Naive thymus-derived CD8-positive, alpha-beta T cell (primary cell): ENCODE measurements around the gene CHCHD1. TPM values are rescaled to one million over a fixed set of nuclear protein-coding genes. Genes with fewer than 3 reads are reported as not detected.

Experiments
- ATAC-seq, 2 donors: fragments of 150-1000 bp; cut with Tn5 transposase in 1 of 2; sonication (Bioruptor Pico), chemical (Tn5 transposase) in 1 of 2; 1 replicate in 1 of 2; 2 replicates in 1 of 2; pipeline ENCODE4 v1.10.0; 2021; ENCODE audit warnings: mild to moderate bottlenecking in 2 of 2, moderate library complexity in 2 of 2
- POLR2A ChIA-PET: fragments of 350-600 bp; sonication (Branson Sonifier 250); formaldehyde crosslinking; loops from one replicate; lab custom pipeline; 2021; ENCODE audit warnings: antibody characterized with exemption; lab: Charles Lee
- DNase-seq, 10 donors: peaks; one replicate each; pipeline versions ENCODE4 v3.0.0 to v3.0.0-alpha.2; 2020 to 2022
- H3K27ac Mint-ChIP-seq, 10 donors: one replicate each; pipeline ENCODE4 v1.8.0; 2020 to 2022; ENCODE audit warnings: mild to moderate bottlenecking in 10 of 10, mixed read lengths in 10 of 10, moderate library complexity in 4 of 10, inconsistent platforms in 1 of 10
- H3K27me3 Mint-ChIP-seq, 5 donors: one replicate each; pipeline ENCODE4 v1.8.0; 2021 to 2022; ENCODE audit warnings: mixed read lengths in 5 of 5
- H3K36me3 Mint-ChIP-seq, 3 donors: one replicate each; pipeline ENCODE4 v1.8.0; 2020 to 2022; ENCODE audit warnings: mixed read lengths in 3 of 3, mild to moderate bottlenecking in 2 of 3, inconsistent platforms in 1 of 3
- H3K4me1 Mint-ChIP-seq, 4 donors: one replicate each; pipeline ENCODE4 v1.8.0; 2021 to 2022; ENCODE audit warnings: mixed read lengths in 4 of 4
- H3K4me3 Mint-ChIP-seq, 10 donors: one replicate each; pipeline ENCODE4 v1.8.0; 2020 to 2022; ENCODE audit warnings: mild to moderate bottlenecking in 10 of 10, mixed read lengths in 10 of 10, moderate library complexity in 6 of 10, inconsistent platforms in 1 of 10
- H3K9me3 Mint-ChIP-seq, 9 donors: one replicate each; pipeline ENCODE4 v1.8.0; 2020 to 2022; ENCODE audit warnings: mixed read lengths in 9 of 9, mild to moderate bottlenecking in 3 of 9, inconsistent platforms in 1 of 9, moderate library complexity in 1 of 9
- polyA plus RNA-seq, 3 donors: library from polyadenylated mRNA; unstranded; fragments of 300-500 nt; fragmentation: Illumina TruSeq; gene quantifications; one replicate each; pipeline ENCODE4 v1.2.3, GENCODE V29; 2021
- total RNA-seq, 8 experiments: library from RNA in 2 of 8; stranded (reverse) in 2 of 8; gene quantifications; one replicate each; pipeline ENCODE4 v1.2.3 and lab custom pipeline; 2021 to 2026

CHCHD1 gene
- total and polyA plus RNA-seq, 5 experiments from 2014 or later = 19.9 to 44.6 (median 32.2) TPM

GRCh38 chr10:73814896-73815718, 33.3 kb downstream of the CHCHD1 start:
- Mint-ChIP-seq H3K27me3 (no peaks in the 10 kb centered on the region), H3K9me3 (peaks cover 0 to 2% (median 0%) of the 10 kb centered on the region in 9 donors), H3K4me3 (no peak overlapping the region), H3K27ac (peak overlapping the region in 3 of 10 donors; percentile 40 to 82 (median 65)), H3K36me3 (peaks cover 0 to 39% (median 7%) of the 10 kb centered on the region in 3 donors), H3K4me1 (peaks cover 4 to 13% (median 9%) of the 10 kb centered on the region in 4 donors)
- ATAC-seq (no peak), DNase-seq (no peak)
- POLR2A ChIA-PET = interaction anchor here (1.2 kb wide), 1 partner anchor 65 kb away, joined by 3 read pairs; no protein-coding TSS in a partner anchor

DNA sequence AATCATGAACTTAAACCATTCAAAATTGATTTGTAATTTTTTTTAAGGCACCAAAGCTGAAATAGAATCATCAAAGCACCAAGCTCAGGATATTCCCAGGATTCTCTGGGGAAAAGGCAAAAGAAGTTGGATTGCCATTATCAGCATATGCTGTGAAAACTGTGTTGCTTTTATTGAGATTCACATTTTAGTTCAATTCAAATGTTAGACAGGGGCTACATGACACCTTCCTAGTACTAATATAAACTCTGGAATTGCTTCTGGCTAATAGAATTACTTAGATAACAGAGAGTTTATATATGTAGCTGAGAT, 33.8 kb downstream of the CHCHD1 start:
- ATAC-seq = no peak
- Mint-ChIP-seq H3K36me3 (peaks cover 0 to 41% (median 7%) of the 10 kb centered on the region in 3 donors), H3K27me3 (no peaks in the 10 kb centered on the region), H3K27ac (peak overlapping the region in 4 of 10 donors; percentile 10 to 53 (median 23)), H3K9me3 (peaks cover 0 to 2% (median 0%) of the 10 kb centered on the region in 9 donors), H3K4me1 (peaks cover 1 to 8% (median 3%) of the 10 kb centered on the region in 4 donors), H3K4me3 (no peak overlapping the region)
- POLR2A ChIA-PET = interaction anchor here (1.2 kb wide), 1 partner anchor 64 kb away, joined by 3 read pairs; no protein-coding TSS in a partner anchor
- DNase-seq = no peak

DNA sequence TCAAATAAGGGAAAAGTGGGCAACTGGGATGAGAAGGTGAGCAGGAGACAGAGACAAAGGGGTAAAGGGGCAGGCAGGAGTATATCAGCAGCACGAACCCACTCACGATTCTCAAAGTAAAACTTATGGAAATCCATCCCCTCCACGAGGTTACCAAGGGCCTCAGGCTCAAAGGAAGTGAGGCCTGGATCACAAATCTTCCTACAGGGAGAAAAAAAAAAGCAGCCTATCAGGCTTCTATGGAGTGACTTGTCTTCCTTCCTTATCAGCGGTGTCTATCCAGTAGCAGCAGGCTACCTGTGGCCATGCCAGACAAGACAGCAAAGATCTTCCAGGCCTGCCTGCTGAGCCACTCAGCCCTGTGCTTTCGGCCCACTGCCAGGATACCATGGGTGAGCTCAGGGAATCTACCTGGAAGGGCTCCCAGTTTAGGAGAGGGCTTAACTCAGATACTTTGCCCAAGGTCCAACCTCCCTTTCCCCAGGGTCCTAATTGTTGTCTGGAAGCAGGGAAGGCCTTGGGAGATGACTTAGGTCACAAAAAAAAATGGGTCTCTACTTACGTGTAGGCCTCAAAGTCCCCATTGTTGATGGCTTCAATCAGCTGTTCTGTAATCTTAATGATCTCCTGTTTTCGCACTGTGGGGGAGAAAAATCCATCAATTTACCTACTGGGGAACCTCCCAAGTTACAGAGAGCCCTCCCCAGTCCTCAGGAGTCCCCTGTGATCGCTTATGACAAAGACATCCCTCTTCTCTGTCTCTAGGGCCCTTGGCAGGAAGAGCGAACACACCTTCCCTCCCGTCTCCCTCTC, 35.3 kb downstream of the CHCHD1 start:
- peaks cover 0 to 48% (median 7%) of the 10 kb centered on the region in 3 donors for H3K36me3 Mint-ChIP-seq
- H3K27me3 Mint-ChIP-seq = no peaks in the 10 kb centered on the region
- H3K4me1 Mint-ChIP-seq = peaks cover 3 to 9% (median 4%) of the 10 kb centered on the region in 4 donors
- peaks cover 0 to 2% (median 0%) of the 10 kb centered on the region in 9 donors for H3K9me3 Mint-ChIP-seq
- peak overlapping the region in 8 of 10 donors; percentile 3 to 84 (median 58) for H3K27ac Mint-ChIP-seq
- POLR2A ChIA-PET = no interaction called here
- H3K4me3 Mint-ChIP-seq = no peak overlapping the region
- ATAC-seq (no peak), DNase-seq (peak in 1 of 10 donors; percentile 35)

- DNase-seq (peak in 1 of 10 donors; percentile 55), ATAC-seq (no peak)
- peaks cover 0 to 54% (median 7%) of the 10 kb centered on the region in 3 donors for H3K36me3 Mint-ChIP-seq
- peak overlapping the region in 6 of 10 donors; percentile 12 to 84 (median 58) for H3K27ac Mint-ChIP-seq
- H3K4me3 Mint-ChIP-seq = no peak overlapping the region
- POLR2A ChIA-PET = interaction anchor here (1.4 kb wide), 1 partner anchor 10 kb away, joined by 3 read pairs; no protein-coding TSS in a partner anchor
- peaks cover 0 to 7% (median 2%) of the 10 kb centered on the region in 4 donors for H3K4me1 Mint-ChIP-seq
- H3K27me3 Mint-ChIP-seq = no peaks in the 10 kb centered on the region
- H3K9me3 Mint-ChIP-seq = peaks cover 0 to 2% (median 0%) of the 10 kb centered on the region in 9 donors
These were observed 36.0 kb downstream of the CHCHD1 start for GRCh38 chr10:73817826-73818225.

GRCh38 chr10:73818402-73818801, 36.6 kb downstream of the CHCHD1 start:
- Mint-ChIP-seq H3K9me3 (peaks cover 0 to 2% (median 0%) of the 10 kb centered on the region in 9 donors), H3K4me1 (peaks cover 0 to 3% (median 2%) of the 10 kb centered on the region in 4 donors), H3K4me3 (no peak overlapping the region), H3K27ac (peak overlapping the region in 2 of 10 donors; percentile 65 to 69), H3K27me3 (no peaks in the 10 kb centered on the region), H3K36me3 (peaks cover 0 to 56% (median 5%) of the 10 kb centered on the region in 3 donors)
- POLR2A ChIA-PET = interaction anchor here (1.0 to 1.4 kb wide), 2 partner anchors 9 to 37 kb away, joined by 3 read pairs; partner anchors contain the start of gene CHCHD1
- ATAC-seq (no peak), DNase-seq (peak in 1 of 10 donors; percentile 23)

DNA sequence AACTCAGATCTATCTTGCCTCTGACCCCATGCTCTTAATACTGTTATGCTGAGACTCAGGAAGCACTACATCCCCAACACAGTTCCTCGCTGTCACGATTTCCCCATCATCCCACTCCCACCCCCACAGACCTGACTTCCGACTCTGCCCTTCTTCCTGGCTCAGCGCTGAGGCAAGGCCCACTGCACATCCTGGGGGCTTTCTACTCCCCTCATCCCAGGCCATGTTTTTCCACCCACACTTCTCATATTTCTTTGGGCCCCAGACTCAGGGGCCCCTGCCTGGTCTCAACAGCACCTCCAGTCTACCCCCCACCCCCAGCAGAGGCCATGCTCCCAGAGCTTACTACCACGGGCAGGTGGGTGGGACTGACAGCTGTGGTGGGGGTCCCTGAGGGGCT, 37.2 kb downstream of the CHCHD1 start:
- H3K27me3 Mint-ChIP-seq = no peaks in the 10 kb centered on the region
- H3K4me1 Mint-ChIP-seq = peaks cover 0 to 3% (median 2%) of the 10 kb centered on the region in 4 donors
- peak overlapping the region in 1 of 10 donors; percentile 33 for H3K4me3 Mint-ChIP-seq
- H3K27ac Mint-ChIP-seq = peak overlapping the region in 4 of 10 donors; percentile 15 to 48 (median 34)
- peak in 1 of 10 donors; percentile 37 for DNase-seq
- H3K9me3 Mint-ChIP-seq = no peaks in the 10 kb centered on the region
- ATAC-seq = no peak
- POLR2A ChIA-PET = interaction anchor here (1.0 to 1.4 kb wide), 2 partner anchors 8 to 37 kb away, joined by 3 read pairs; partner anchors contain the start of gene CHCHD1
- H3K36me3 Mint-ChIP-seq = peaks cover 0 to 59% (median 3%) of the 10 kb centered on the region in 3 donors

DNA sequence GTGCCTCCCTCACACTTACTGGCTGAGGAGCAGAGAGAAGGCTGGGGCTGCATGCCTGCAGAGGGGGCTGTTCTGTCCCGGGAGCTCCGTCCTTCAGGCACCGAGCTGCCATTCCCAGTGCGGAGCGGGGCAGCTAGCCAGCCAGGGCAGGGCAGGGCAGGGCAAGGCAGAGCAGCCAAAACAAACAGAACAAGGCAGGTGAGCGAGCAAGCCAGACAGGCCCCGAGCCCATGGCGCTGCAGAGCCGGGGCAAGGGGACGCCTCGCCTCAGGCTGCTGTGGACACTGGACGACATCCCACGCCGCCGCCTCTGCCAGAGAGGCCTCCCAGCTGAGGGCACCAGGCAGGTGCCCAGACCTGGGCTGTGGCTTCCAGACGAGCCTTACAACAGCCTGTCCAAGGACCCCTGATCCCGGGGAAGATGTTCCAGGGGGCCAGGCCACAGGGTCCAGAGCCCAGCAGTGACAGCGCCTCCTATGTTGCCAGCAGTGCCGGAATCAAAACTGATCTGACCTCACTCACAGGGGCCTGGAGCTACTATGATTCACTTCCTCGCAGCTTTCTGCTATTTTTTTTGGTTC, 37.8 kb downstream of the CHCHD1 start:
- Mint-ChIP-seq H3K27ac (peak overlapping the region in 3 of 10 donors; percentile 15 to 48 (median 27)), H3K9me3 (no peaks in the 10 kb centered on the region), H3K27me3 (no peaks in the 10 kb centered on the region), H3K36me3 (peaks cover 0 to 63% (median 3%) of the 10 kb centered on the region in 3 donors), H3K4me1 (peaks cover 0 to 3% (median 2%) of the 10 kb centered on the region in 4 donors), H3K4me3 (no peak overlapping the region)
- POLR2A ChIA-PET = no interaction called here
- DNase-seq (peak in 1 of 10 donors; percentile 51), ATAC-seq (no peak)

DNA sequence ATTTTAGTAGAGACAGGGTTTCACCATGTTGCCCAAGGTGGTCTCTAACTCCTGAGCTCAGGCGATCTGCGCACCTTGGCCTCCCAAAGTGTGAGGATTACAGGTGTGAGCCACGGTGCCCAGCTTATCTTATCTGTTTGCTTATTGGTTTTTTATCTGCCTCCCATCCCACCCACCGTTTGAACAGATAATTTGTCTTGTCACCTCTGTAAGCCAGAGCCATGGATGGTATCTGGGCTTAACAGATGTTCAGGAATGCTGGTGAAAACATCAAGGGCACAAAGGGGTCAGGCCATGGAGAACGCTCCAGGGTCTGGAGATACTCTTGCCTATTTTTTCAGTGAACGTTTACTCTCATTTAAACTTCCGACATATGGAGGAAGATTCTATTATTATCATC, 41.5 kb downstream of the CHCHD1 start:
- POLR2A ChIA-PET = no interaction called here
- no peak for ATAC-seq
- Mint-ChIP-seq H3K27ac (peak overlapping the region in 1 of 10 donors; percentile 29), H3K4me3 (no peak overlapping the region), H3K27me3 (no peaks in the 10 kb centered on the region), H3K36me3 (peaks cover 0 to 57% (median 5%) of the 10 kb centered on the region in 3 donors), H3K9me3 (no peaks in the 10 kb centered on the region), H3K4me1 (peaks cover 0 to 4% (median 2%) of the 10 kb centered on the region in 4 donors)
- DNase-seq = peak in 1 of 10 donors; percentile 27

DNA sequence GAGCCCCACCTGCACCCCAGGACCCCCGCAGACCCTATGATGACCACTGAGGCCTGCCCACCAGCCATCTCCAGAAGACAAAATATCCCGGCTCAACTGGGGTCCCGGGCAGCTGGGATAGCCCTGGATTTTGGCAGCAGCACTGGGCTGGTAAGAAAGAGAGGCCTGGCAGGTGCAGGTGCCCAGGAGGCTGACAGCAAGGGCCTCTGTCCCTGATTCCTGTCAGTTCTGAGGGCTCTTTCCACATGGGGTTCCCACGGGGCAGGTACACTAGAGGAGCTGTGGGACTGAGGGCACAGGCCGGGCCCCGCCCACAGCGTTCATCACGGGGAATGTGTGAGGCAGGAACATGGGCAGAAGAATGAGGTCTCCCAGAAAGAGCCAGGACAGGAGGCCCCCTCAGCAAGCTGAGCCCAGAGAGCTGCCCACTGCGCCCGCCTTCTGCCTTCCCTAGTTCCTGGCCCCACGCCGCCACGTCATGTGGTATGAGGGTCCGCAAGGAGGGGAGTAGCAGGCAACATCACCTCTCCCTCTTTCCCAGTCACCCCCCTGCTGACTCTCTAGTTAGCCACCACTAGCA, 42.4 kb downstream of the CHCHD1 start:
- POLR2A ChIA-PET = no interaction called here
- ATAC-seq = no peak
- peaks cover 0 to 61% (median 5%) of the 10 kb centered on the region in 3 donors for H3K36me3 Mint-ChIP-seq
- H3K4me3 Mint-ChIP-seq = no peak overlapping the region
- H3K27me3 Mint-ChIP-seq = no peaks in the 10 kb centered on the region
- DNase-seq = peak in 1 of 10 donors; percentile 56
- peaks cover 0 to 4% (median 2%) of the 10 kb centered on the region in 4 donors for H3K4me1 Mint-ChIP-seq
- peak overlapping the region in 5 of 10 donors; percentile 15 to 74 (median 60) for H3K27ac Mint-ChIP-seq
- H3K9me3 Mint-ChIP-seq = no peaks in the 10 kb centered on the region

- Mint-ChIP-seq H3K36me3 (peaks cover 0 to 64% (median 2%) of the 10 kb centered on the region in 3 donors), H3K27ac (peak overlapping the region in 3 of 10 donors; percentile 46 to 61 (median 48)), H3K4me3 (no peak overlapping the region), H3K9me3 (no peaks in the 10 kb centered on the region), H3K4me1 (peaks cover 0 to 2% (median under 1%) of the 10 kb centered on the region in 4 donors), H3K27me3 (no peaks in the 10 kb centered on the region)
- POLR2A ChIA-PET = interaction anchor here (0.9 kb wide), 1 partner anchor 9 kb away, joined by 3 read pairs; no protein-coding TSS in a partner anchor
- DNase-seq (peak in 1 of 10 donors; percentile 49), ATAC-seq (no peak)
These were observed 45.7 kb downstream of the CHCHD1 start for GRCh38 chr10:73827346-73828089.

DNA sequence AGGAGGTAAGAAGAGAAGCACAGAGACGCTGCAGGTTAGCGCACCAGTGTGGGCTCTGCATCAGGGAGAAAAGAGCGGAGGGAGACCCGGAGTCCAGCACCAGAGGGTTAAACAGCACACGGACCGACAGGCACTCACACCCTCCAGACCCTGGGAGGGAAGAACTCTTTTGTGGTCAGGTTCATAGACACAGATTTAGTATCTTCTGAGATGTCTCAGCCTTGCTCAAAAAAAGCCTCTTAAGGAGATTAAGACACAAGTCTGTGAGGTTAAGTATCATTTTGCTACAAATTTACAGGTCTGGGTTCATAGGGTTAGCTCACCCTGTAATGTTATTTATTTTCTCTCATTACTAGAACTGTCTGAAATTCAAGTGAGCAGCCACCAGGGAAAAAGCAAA, 46.3 kb downstream of the CHCHD1 start:
- no peak for DNase-seq
- no peaks in the 10 kb centered on the region for H3K27me3 Mint-ChIP-seq
- no peak overlapping the region for H3K4me3 Mint-ChIP-seq
- POLR2A ChIA-PET = no interaction called here
- H3K9me3 Mint-ChIP-seq = no peaks in the 10 kb centered on the region
- H3K4me1 Mint-ChIP-seq = peaks cover 0 to 2% (median under 1%) of the 10 kb centered on the region in 4 donors
- H3K36me3 Mint-ChIP-seq = peaks cover 0 to 64% (median 2%) of the 10 kb centered on the region in 3 donors
- H3K27ac Mint-ChIP-seq = peak overlapping the region in 2 of 10 donors; percentile 48 to 61
- no peak for ATAC-seq
